ENCODE measurements around the gene MID2. TPM values are rescaled to one million over a fixed set of nuclear protein-coding genes. Genes with fewer than 3 reads are reported as not detected.

The MID2 gene
- polyA plus RNA-seq, 1 experiment = 1.6 TPM

DNA sequence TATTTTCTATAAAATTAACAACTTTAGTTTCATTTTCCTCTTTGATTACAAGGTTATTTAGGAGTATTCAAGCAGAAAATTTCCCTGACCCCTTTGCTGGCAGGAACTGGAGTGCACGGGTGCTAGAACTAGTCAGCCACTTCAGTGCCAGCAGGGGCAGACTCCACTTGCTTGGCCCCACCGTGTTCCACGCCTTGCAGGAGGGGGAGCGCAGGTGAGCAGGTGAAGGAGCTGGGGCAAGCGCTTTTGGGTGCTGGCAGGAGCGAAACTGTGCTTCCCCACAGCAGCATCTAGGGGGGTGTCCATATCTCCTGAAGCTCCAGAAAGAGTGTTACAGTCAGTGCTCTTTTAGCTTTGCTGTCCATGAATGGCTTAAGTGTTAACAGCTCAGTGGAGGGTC, 45.5 kb downstream of the MID2 start:
- no peak for DNase-seq (ENCODE audit: low read depth, low spot score)
- Histone ChIP-seq H3K27me3 (ENCODE audit: control insufficient read depth, insufficient read depth, low read length) (no peaks in the 10 kb centered on the region), H3K27ac (ENCODE audit: low read depth, low read length) (no peak overlapping the region), H3K9me3 (ENCODE audit: control insufficient read depth, insufficient read depth, low read length) (no peaks in the 10 kb centered on the region), H3K4me3 (ENCODE audit: low read depth, low read length) (no peak overlapping the region)
- TF ChIP-seq, protein P1, sequence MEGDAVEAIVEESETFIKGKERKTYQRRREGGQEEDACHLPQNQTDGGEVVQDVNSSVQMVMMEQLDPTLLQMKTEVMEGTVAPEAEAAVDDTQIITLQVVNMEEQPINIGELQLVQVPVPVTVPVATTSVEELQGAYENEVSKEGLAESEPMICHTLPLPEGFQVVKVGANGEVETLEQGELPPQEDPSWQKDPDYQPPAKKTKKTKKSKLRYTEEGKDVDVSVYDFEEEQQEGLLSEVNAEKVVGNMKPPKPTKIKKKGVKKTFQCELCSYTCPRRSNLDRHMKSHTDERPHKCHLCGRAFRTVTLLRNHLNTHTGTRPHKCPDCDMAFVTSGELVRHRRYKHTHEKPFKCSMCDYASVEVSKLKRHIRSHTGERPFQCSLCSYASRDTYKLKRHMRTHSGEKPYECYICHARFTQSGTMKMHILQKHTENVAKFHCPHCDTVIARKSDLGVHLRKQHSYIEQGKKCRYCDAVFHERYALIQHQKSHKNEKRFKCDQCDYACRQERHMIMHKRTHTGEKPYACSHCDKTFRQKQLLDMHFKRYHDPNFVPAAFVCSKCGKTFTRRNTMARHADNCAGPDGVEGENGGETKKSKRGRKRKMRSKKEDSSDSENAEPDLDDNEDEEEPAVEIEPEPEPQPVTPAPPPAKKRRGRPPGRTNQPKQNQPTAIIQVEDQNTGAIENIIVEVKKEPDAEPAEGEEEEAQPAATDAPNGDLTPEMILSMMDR (IDR thresholded peaks at IDR 0.05; ENCODE audit: low read depth, low read length) = no peak
- POLR2A ChIA-PET = no interaction called here
- CTCF ChIA-PET = interaction anchor here (1.0 kb wide), 1 partner anchor 23 kb away, joined by 9 read pairs; no protein-coding TSS in a partner anchor

DNA sequence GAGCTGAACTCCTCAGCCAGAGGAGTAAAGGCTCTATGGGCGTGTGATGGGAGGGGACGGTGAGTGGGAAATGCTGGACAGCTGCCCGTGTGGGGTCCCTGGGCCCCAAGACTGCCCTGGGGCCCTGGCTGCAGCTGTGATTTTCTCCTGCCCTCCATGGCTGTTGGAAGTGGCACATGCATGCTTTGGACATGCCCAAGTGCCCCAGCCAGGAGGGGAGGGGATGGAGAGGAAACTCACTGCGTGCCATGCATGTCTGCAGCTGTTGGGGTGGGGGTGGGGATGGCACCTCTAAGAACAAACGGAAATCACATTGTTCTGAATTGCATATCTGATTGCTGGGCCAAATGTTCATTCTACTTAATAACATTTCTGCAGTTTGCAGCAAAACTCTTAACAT, 52.4 kb downstream of the MID2 start:
- no peak for DNase-seq (ENCODE audit: low read depth, low spot score)
- Histone ChIP-seq H3K4me3 (ENCODE audit: low read depth, low read length) (no peak overlapping the region), H3K27ac (ENCODE audit: low read depth, low read length) (no peak overlapping the region), H3K9me3 (ENCODE audit: control insufficient read depth, insufficient read depth, low read length) (no peaks in the 10 kb centered on the region), H3K27me3 (ENCODE audit: control insufficient read depth, insufficient read depth, low read length) (no peaks in the 10 kb centered on the region)
- ChIA-PET POLR2A (no interaction called here), CTCF (no interaction called here)
- TF ChIP-seq, protein P1 (IDR thresholded peaks at IDR 0.05; ENCODE audit: low read depth, low read length) = no peak

- ChIA-PET CTCF (no interaction called here), POLR2A (no interaction called here)
- no peaks in the 10 kb centered on the region for H3K27me3 ChIP-seq (ENCODE audit: control insufficient read depth, insufficient read depth, low read length)
- no peak for DNase-seq (ENCODE audit: low read depth, low spot score)
- H3K9me3 ChIP-seq (ENCODE audit: control insufficient read depth, insufficient read depth, low read length) = no peaks in the 10 kb centered on the region
- no peak overlapping the region for H3K4me3 ChIP-seq (ENCODE audit: low read depth, low read length)
- TF ChIP-seq, protein P1 (IDR thresholded peaks at IDR 0.05; ENCODE audit: low read depth, low read length) = no peak
- no peak overlapping the region for H3K27ac ChIP-seq (ENCODE audit: low read depth, low read length)
These were observed 54.5 kb downstream of the MID2 start for GRCh38 chrX:107880054-107880610.

DNA sequence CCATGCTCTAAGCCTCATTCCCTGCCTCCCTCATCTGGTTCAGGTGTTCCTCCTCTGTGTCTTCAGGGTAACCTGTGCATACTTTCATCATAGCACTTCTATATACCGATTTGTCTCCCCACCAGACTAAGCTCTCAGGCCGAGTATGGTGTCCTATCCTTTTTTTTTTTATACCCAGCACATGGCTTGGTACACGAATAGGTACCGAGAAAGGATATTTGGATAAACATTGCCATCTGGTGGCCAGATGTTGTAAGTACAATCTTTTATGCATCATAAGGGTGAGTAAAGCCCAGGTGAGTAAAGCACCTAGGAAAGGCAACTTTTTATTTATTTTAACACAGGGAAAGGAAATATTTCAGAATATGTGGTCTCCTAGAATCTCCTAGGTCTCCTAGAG, 68.4 kb downstream of the MID2 start:
- no peak for DNase-seq (ENCODE audit: low read depth, low spot score)
- Histone ChIP-seq H3K27ac (ENCODE audit: low read depth, low read length) (no peak overlapping the region), H3K27me3 (ENCODE audit: control insufficient read depth, insufficient read depth, low read length) (no peaks in the 10 kb centered on the region), H3K9me3 (ENCODE audit: control insufficient read depth, insufficient read depth, low read length) (peaks cover 3% of the 10 kb centered on the region; the same call in 1 of the 2 replicates), H3K4me3 (ENCODE audit: low read depth, low read length) (no peak overlapping the region)
- ChIA-PET CTCF (interaction anchor here (0.8 to 1.6 kb wide), 7 partner anchors 10 to 1019 kb away, joined by 4 to 9 read pairs (median 5); no protein-coding TSS in a partner anchor), POLR2A (no interaction called here)
- TF ChIP-seq, protein P1 (IDR thresholded peaks at IDR 0.05; ENCODE audit: low read depth, low read length) = peak; percentile 48

GRCh38 chrX:107902721-107903120, 77.1 kb downstream of the MID2 start:
- no peak for DNase-seq (ENCODE audit: low read depth, low spot score)
- H3K27me3 ChIP-seq (ENCODE audit: control insufficient read depth, insufficient read depth, low read length) = no peaks in the 10 kb centered on the region
- CTCF ChIA-PET = no interaction called here
- H3K9me3 ChIP-seq (ENCODE audit: control insufficient read depth, insufficient read depth, low read length) = no peaks in the 10 kb centered on the region
- no peak overlapping the region for H3K4me3 ChIP-seq (ENCODE audit: low read depth, low read length)
- H3K27ac ChIP-seq (ENCODE audit: low read depth, low read length) = no peak overlapping the region
- TF ChIP-seq, protein P1 (IDR thresholded peaks at IDR 0.05; ENCODE audit: low read depth, low read length) = no peak
- POLR2A ChIA-PET = no interaction called here

Measured in AG04450 (cell line).